H1 (cell line): Measurements from ENCODE around the gene FOXP4.

Source experiments
- CBX8 ChIP-seq: fragments of 300-800, 300-1000 bp; sonication (generic); IDR thresholded peaks from 2 replicates; pipeline ENCODE4 v1.7.1; 2016; ENCODE audit warnings: low read depth, low read length, borderline replicate concordance
- EP300 ChIP-seq, 2 experiments: IDR thresholded peaks; 1 replicate in 1 of 2; 2 replicates in 1 of 2; pipeline ENCODE4 v1.6.1; 2011 to 2012; ENCODE audit warnings: low read depth in 2 of 2, low read length in 2 of 2, mild to moderate bottlenecking in 2 of 2, borderline replicate concordance in 1 of 2, inconsistent platforms in 1 of 2, moderate library complexity in 1 of 2
- POLR2A ChIP-seq, 2 experiments: IDR thresholded peaks; 1 replicate in 1 of 2; 2 replicates in 1 of 2; pipeline ENCODE4 v1.6.1; 2011; ENCODE audit warnings: low read depth in 2 of 2, low read length in 2 of 2, mild to moderate bottlenecking in 2 of 2; ENCODE audit errors: control extremely low read depth in 1 of 2
- RBBP5 ChIP-seq: IDR thresholded peaks from 2 replicates; pipeline ENCODE4 v1.7.1; 2012; ENCODE audit warnings: low read depth, mild to moderate bottlenecking, inconsistent platforms, low read length, moderate library complexity, borderline replicate concordance
- TF ChIP-seq, protein P1 (sequence below): IDR thresholded peaks from 2 replicates; pipeline ENCODE4 v1.6.1; 2011; ENCODE audit warnings: low read depth, mild to moderate bottlenecking, low read length; ENCODE audit not compliant: insufficient read depth

GRCh38 chr6:41582540-41582939 lies 36.4 kb downstream of the FOXP4 start:
- TF ChIP-seq, protein P1, sequence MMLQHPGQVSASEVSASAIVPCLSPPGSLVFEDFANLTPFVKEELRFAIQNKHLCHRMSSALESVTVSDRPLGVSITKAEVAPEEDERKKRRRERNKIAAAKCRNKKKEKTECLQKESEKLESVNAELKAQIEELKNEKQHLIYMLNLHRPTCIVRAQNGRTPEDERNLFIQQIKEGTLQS: no peak
- TF ChIP-seq POLR2A (IDR thresholded peaks at IDR 0.05; ENCODE audit: control extremely low read depth in 1 of 2, low read depth in 2 of 2, low read length in 2 of 2) (no peak), CBX8 (no peak), EP300 (IDR thresholded peaks at IDR 0.05; ENCODE audit: borderline replicate concordance in 1 of 2, low read depth in 2 of 2, low read length in 2 of 2) (no peak), RBBP5 (no peak)
